Right lobe of liver (tissue), 6 donors: ENCODE measurements around the gene TMEM187. TPM values are rescaled to one million over a fixed set of nuclear protein-coding genes. Genes with fewer than 3 reads are reported as not detected.
A peak's percentile ranks its signal among the peaks of the same experiment; 100 is the strongest.

ENCODE experiments used
- ATAC-seq, 4 donors: fragments of 200-7000 bp; cut with Tn5 transposase; one replicate each; pipeline ENCODE4 v1.9.1; 2020; ENCODE audit warnings: mild to moderate bottlenecking in 4 of 4, moderate library complexity in 4 of 4
- DNase-seq, 3 donors: peaks; one replicate each; pipeline ENCODE4 v3.0.0-alpha.2; 2020
- H3K27ac ChIP-seq, 3 donors: fragments of 200-600 bp; one replicate each; pipeline ENCODE4 v1.8.0; 2022
- H3K27me3 ChIP-seq, 2 donors: fragments of 200-600 bp; one replicate each; pipeline ENCODE4 v1.8.0; 2022
- H3K36me3 ChIP-seq, 4 donors: fragments of 200-600 bp; sonication (generic) in 1 of 4; one replicate each; pipeline versions ENCODE4 v1.5.1 to v1.8.0; 2017 to 2022; ENCODE audit warnings: control low read depth in 1 of 4
- H3K4me1 ChIP-seq, 4 donors: fragments of 200-600 bp; sonication (generic) in 1 of 4; one replicate each; pipeline versions ENCODE4 v1.5.1 to v1.8.0; 2017 to 2022; ENCODE audit warnings: control low read depth in 1 of 4
- H3K4me3 ChIP-seq, 3 donors: fragments of 200-600 bp; one replicate each; pipeline ENCODE4 v1.8.0; 2022
- H3K9me3 ChIP-seq, 4 donors: fragments of 200-600 bp; sonication (generic) in 1 of 4; one replicate each; pipeline versions ENCODE4 v1.5.1 to v1.8.0; 2017 to 2022; ENCODE audit warnings: control low read depth in 1 of 4
- CTCF ChIP-seq, 4 donors: fragments of 200-600 bp in 3 of 4; fragments of 450-650 bp in 1 of 4; IDR thresholded peaks; one replicate each; pipeline versions ENCODE4 v1.5.1 to v1.8.0; 2016 to 2022; ENCODE audit warnings: antibody characterized with exemption in 4 of 4, mild to moderate bottlenecking in 2 of 4
- POLR2A ChIP-seq: fragments of 450-650 bp; IDR thresholded peaks from one replicate; pipeline ENCODE4 v1.6.1; 2017; ENCODE audit warnings: antibody characterized with exemption, mild to moderate bottlenecking
- WGBS: methylation state at CpG from one replicate; pipeline ENCODE4 v1.1.6; 2018; ENCODE audit warnings: low coverage, low lambda C conversion rate; ENCODE audit not compliant: insufficient coverage; ENCODE audit errors: missing lambda C conversion rate; 5-methylcytosine and 5-hydroxymethylcytosine counted together
- intact Hi-C, 2 donors: fragments of 100-400 bp; cut with DNase I; formaldehyde crosslinking; loops; one replicate each; pipeline versions ENCODE4 v1.11.2 to v1.14.1; 2022
- total RNA-seq, 6 experiments: library from RNA; depleted of rRNA in 2 of 6; stranded (reverse); fragments of >200 nt in 2 of 6; fragmentation: NEBNext Ultra II Directional in 3 of 6; extraction: Animal tissue kit (Norgen Biotek cat#: 25700) in 3 of 6; gene quantifications; one replicate each; pipeline versions ENCODE4 v1.1.0 to v1.2.4, GENCODE V29; 2016 to 2023
- donor health status: DM: no; HTN: yes; CAD: no.
- donor health status: DM: no; HTN: no; CAD: no.
- donor health status: DM: no; HTN: no; CAD: no.
- donor health status: DM: no; HTN: yes; CAD: no.
- donor health status: DM: no; HTN: yes; CAD: no.

TMEM187 gene
- total RNA-seq, 6 experiments from 2014 or later: 3.8 to 10.3 (median 5.9) TPM

GRCh38 chrX:154016366-154017076, 44.0 kb downstream of the TMEM187 start:
- Histone ChIP-seq H3K27me3 (no peaks in the 10 kb centered on the region), H3K27ac (no peak overlapping the region), H3K9me3 (no peaks in the 10 kb centered on the region), H3K36me3 (peaks cover 0 to 5% (median 0%) of the 10 kb centered on the region in 4 donors), H3K4me1 (no peaks in the 10 kb centered on the region), H3K4me3 (no peak overlapping the region)
- TF ChIP-seq POLR2A (no peak), CTCF (IDR thresholded peaks at IDR 0.05) (no peak)
- ATAC-seq (no peak), DNase-seq (no peak)
- 80% methylated on average over 4 of the region's 24 CpGs for WGBS
- intact Hi-C loops: no loop called here

- no peak overlapping the region for H3K4me3 ChIP-seq
Observed at GRCh38 chrX:154017766-154018517, 45.4 kb downstream of the TMEM187 start.

GRCh38 chrX:154018518-154019060, 46.0 kb downstream of the TMEM187 start:
- DNase-seq (no peak), ATAC-seq (no peak)
- WGBS: 58% methylated on average over 2 of the region's 15 CpGs
- intact Hi-C loops: no loop called here
- H3K27ac ChIP-seq: peak overlapping the region in 1 of 3 donors; percentile 57
- H3K9me3 ChIP-seq: no peaks in the 10 kb centered on the region
- peaks cover 0 to 2% (median 0%) of the 10 kb centered on the region in 4 donors for H3K4me1 ChIP-seq
- peaks cover 0 to 5% (median 0%) of the 10 kb centered on the region in 4 donors for H3K36me3 ChIP-seq
- H3K4me3 ChIP-seq: peak overlapping the region; percentile 47 to 59 (median 48)
- H3K27me3 ChIP-seq: no peaks in the 10 kb centered on the region
- no peak for TF ChIP-seq CTCF (IDR thresholded peaks at IDR 0.05)
- TF ChIP-seq POLR2A: no peak

More at GRCh38 chrX:154017766-154018517, 45.4 kb downstream of the TMEM187 start:
- 76% methylated on average over 5 of the region's 26 CpGs for WGBS
- no peaks in the 10 kb centered on the region for H3K4me1 ChIP-seq
- intact Hi-C loops: no loop called here
- no peaks in the 10 kb centered on the region for H3K27me3 ChIP-seq
- DNase-seq: no peak
- no peaks in the 10 kb centered on the region for H3K9me3 ChIP-seq
- no peak for ATAC-seq
- TF ChIP-seq POLR2A (no peak), CTCF (IDR thresholded peaks at IDR 0.05) (no peak)
- H3K27ac ChIP-seq: no peak overlapping the region
- H3K36me3 ChIP-seq: peaks cover 0 to 5% (median 0%) of the 10 kb centered on the region in 4 donors

GRCh38 chrX:154019061-154019621, 46.6 kb downstream of the TMEM187 start:
- DNase-seq (no peak), ATAC-seq (no peak)
- H3K36me3 ChIP-seq: peaks cover 0 to 5% (median 0%) of the 10 kb centered on the region in 4 donors
- H3K4me1 ChIP-seq: peaks cover 0 to 2% (median 0%) of the 10 kb centered on the region in 4 donors
- peak overlapping the region; percentile 21 to 84 (median 57) for H3K27ac ChIP-seq
- H3K9me3 ChIP-seq: no peaks in the 10 kb centered on the region
- TF ChIP-seq POLR2A (no peak), CTCF (IDR thresholded peaks at IDR 0.05) (no peak)
- intact Hi-C loops: no loop called here
- H3K4me3 ChIP-seq: peak overlapping the region; percentile 47 to 59 (median 48)
- 38% methylated on average over 12 of the region's 45 CpGs for WGBS
- no peaks in the 10 kb centered on the region for H3K27me3 ChIP-seq
